Loucy (cell line): ENCODE measurements around the gene MEF2B.

Source experiments
- H2AFZ ChIP-seq: fragments of 200-600 bp; sonication (generic); 2 replicates; pipeline ENCODE4 v1.6.0; 2016; ENCODE audit warnings: antibody characterized with exemption, mild to moderate bottlenecking, low read length, moderate library complexity
- H3F3A ChIP-seq: fragments of 200-600 bp; 2 replicates; pipeline ENCODE4 v1.6.0; 2016; ENCODE audit warnings: antibody characterized with exemption, low read depth, mild to moderate bottlenecking
- H3K27me3 ChIP-seq: fragments of 200-600 bp; sonication (generic); 2 replicates; pipeline ENCODE4 v1.6.1; 2014; ENCODE audit warnings: low read length, mild to moderate bottlenecking; ENCODE audit not compliant: insufficient read depth, poor library complexity, severe bottlenecking
- H3K36me3 ChIP-seq: fragments of 200-600 bp; sonication (generic); 2 replicates; pipeline ENCODE4 v1.6.1; 2016; ENCODE audit warnings: low read length; ENCODE audit not compliant: insufficient read depth
- H3K4me1 ChIP-seq: fragments of 200-600 bp; sonication (generic); 2 replicates; pipeline ENCODE4 v1.5.1; 2014; ENCODE audit warnings: low read length, mild to moderate bottlenecking; ENCODE audit not compliant: insufficient read depth, poor library complexity, severe bottlenecking
- H3K4me2 ChIP-seq: fragments of 200-600 bp; sonication (generic); 2 replicates; pipeline ENCODE4 v1.6.0; 2014; ENCODE audit warnings: antibody characterized with exemption, low read length, low read depth, mild to moderate bottlenecking; ENCODE audit not compliant: poor library complexity, severe bottlenecking
- H3K4me3 ChIP-seq: fragments of 200-600 bp; sonication (generic); 2 replicates; pipeline ENCODE4 v1.5.1; 2014; ENCODE audit warnings: low read length, mild to moderate bottlenecking, mixed read lengths; ENCODE audit not compliant: poor library complexity, severe bottlenecking
- H3K79me2 ChIP-seq: fragments of 200-600 bp; sonication (generic); 2 replicates; pipeline ENCODE4 v1.6.1; 2014; ENCODE audit warnings: low read length; ENCODE audit not compliant: insufficient read depth
- H3K9ac ChIP-seq: fragments of 200-600 bp; sonication (generic); 2 replicates; pipeline ENCODE4 v1.6.0; 2014; ENCODE audit warnings: mild to moderate bottlenecking, low read depth, low read length, moderate library complexity; ENCODE audit not compliant: poor library complexity, severe bottlenecking
- H3K9me2 ChIP-seq: fragments of 200-600 bp; sonication (generic); replicated peaks from 2 replicates; pipeline ENCODE4 v1.6.1; 2016; ENCODE audit warnings: low read depth, low read length, mixed read lengths
- H3K9me3 ChIP-seq: fragments of 200-600 bp; sonication (generic); 2 replicates; pipeline ENCODE4 v1.6.1; 2014; ENCODE audit warnings: mild to moderate bottlenecking, antibody characterized with exemption, low read length, low read depth; ENCODE audit not compliant: insufficient read depth
- H4K20me1 ChIP-seq: fragments of 200-600 bp; sonication (generic); 2 replicates; pipeline ENCODE4 v1.6.0; 2014; ENCODE audit warnings: antibody characterized with exemption, low read length, mild to moderate bottlenecking; ENCODE audit not compliant: insufficient read depth, poor library complexity, severe bottlenecking
- CTCF ChIP-seq: fragments of 200-600 bp; sonication (generic); conservative IDR thresholded peaks from 2 replicates; pipeline ENCODE4 v1.5.1; 2014; ENCODE audit warnings: mild to moderate bottlenecking, antibody characterized with exemption, low read length
- EZH2phosphoT487 ChIP-seq: fragments of 200-600 bp; IDR thresholded peaks from 2 replicates; pipeline ENCODE4 v1.6.1; 2018; ENCODE audit warnings: antibody characterized with exemption, mild to moderate bottlenecking, moderate library complexity, borderline replicate concordance

The MEF2B gene

GRCh38 chr19:19159534-19159933, 10.5 kb downstream of the MEF2B start:
- Histone ChIP-seq H3K9me2 (no peaks in the 10 kb centered on the region), H3K4me3 (no peak overlapping the region), H2AFZ (no peak overlapping the region), H3K79me2 (no peaks in the 10 kb centered on the region), H3K9me3 (no peaks in the 10 kb centered on the region), H3F3A (no peaks in the 10 kb centered on the region), H3K9ac (no peak overlapping the region), H3K36me3 (no peaks in the 10 kb centered on the region), H3K4me1 (no peaks in the 10 kb centered on the region), H3K27me3 (no peaks in the 10 kb centered on the region), H4K20me1 (no peaks in the 10 kb centered on the region), H3K4me2 (no peak overlapping the region)
- TF ChIP-seq EZH2phosphoT487 (no peak), CTCF (no peak)

- Histone ChIP-seq H3K9me3 (no peaks in the 10 kb centered on the region), H3K36me3 (no peaks in the 10 kb centered on the region), H3K4me3 (no peak overlapping the region), H2AFZ (no peak overlapping the region), H3K27me3 (no peaks in the 10 kb centered on the region), H3F3A (no peaks in the 10 kb centered on the region), H3K9ac (no peak overlapping the region), H4K20me1 (no peaks in the 10 kb centered on the region), H3K4me2 (no peak overlapping the region), H3K9me2 (no peaks in the 10 kb centered on the region), H3K79me2 (no peaks in the 10 kb centered on the region), H3K4me1 (no peaks in the 10 kb centered on the region)
- TF ChIP-seq EZH2phosphoT487 (no peak), CTCF (no peak)
Observed at GRCh38 chr19:19157808-19158207, 12.3 kb downstream of the MEF2B start.

- no peak overlapping the region for H3K9ac ChIP-seq
- H3F3A ChIP-seq = no peaks in the 10 kb centered on the region
- H3K9me3 ChIP-seq = no peaks in the 10 kb centered on the region
- no peaks in the 10 kb centered on the region for H3K36me3 ChIP-seq
- H2AFZ ChIP-seq = no peak overlapping the region
- H3K4me1 ChIP-seq = no peaks in the 10 kb centered on the region
- TF ChIP-seq CTCF = no peak
- no peak for TF ChIP-seq EZH2phosphoT487
- no peaks in the 10 kb centered on the region for H3K79me2 ChIP-seq
- no peak overlapping the region for H3K4me2 ChIP-seq
- H3K27me3 ChIP-seq = no peaks in the 10 kb centered on the region
- no peaks in the 10 kb centered on the region for H4K20me1 ChIP-seq
- H3K9me2 ChIP-seq = no peaks in the 10 kb centered on the region
- H3K4me3 ChIP-seq = no peak overlapping the region
Observed at GRCh38 chr19:19155495-19156219, 14.4 kb downstream of the MEF2B start.
